GM12874 (cell line): ENCODE measurements around the gene ATP6V0C.

ENCODE experiments used
- TF ChIP-seq, protein P1 (sequence below): IDR thresholded peaks from 2 replicates; pipeline ENCODE4 v1.5.1; 2011; ENCODE audit warnings: low read depth, mild to moderate bottlenecking, control low read depth, low read length, moderate library complexity; ENCODE audit not compliant: insufficient read depth

ATP6V0C gene

DNA sequence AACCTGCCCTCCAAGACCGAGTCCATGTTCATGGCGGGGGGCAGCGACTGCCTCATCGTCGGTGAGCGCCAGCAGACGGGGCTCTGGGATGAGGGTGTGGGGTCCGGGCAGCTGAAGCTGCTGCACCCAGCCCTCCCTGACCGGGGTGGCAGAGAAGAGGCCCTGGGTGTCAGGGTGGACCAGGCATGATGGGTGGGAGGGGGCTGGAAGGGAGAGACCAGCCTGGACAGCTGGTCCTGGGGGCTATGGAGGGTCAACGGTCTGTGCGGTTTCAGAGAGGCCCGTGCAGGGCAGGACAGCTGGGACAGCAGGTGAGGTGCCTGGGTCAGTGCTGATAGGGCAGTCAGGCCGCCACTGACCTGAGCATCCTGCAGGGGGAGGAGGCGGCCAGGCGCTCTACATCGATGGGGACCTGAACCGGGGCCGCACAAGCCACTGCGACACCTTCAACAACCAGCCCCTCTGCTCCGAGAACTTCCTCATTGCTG, 13.3 kb upstream of the ATP6V0C start:
- TF ChIP-seq, protein P1, sequence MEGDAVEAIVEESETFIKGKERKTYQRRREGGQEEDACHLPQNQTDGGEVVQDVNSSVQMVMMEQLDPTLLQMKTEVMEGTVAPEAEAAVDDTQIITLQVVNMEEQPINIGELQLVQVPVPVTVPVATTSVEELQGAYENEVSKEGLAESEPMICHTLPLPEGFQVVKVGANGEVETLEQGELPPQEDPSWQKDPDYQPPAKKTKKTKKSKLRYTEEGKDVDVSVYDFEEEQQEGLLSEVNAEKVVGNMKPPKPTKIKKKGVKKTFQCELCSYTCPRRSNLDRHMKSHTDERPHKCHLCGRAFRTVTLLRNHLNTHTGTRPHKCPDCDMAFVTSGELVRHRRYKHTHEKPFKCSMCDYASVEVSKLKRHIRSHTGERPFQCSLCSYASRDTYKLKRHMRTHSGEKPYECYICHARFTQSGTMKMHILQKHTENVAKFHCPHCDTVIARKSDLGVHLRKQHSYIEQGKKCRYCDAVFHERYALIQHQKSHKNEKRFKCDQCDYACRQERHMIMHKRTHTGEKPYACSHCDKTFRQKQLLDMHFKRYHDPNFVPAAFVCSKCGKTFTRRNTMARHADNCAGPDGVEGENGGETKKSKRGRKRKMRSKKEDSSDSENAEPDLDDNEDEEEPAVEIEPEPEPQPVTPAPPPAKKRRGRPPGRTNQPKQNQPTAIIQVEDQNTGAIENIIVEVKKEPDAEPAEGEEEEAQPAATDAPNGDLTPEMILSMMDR = peak; percentile 22; the same call in 1 of the 2 replicates

- TF ChIP-seq, protein P1 = peak; percentile 99
These were observed 12.6 kb upstream of the ATP6V0C start for GRCh38 chr16:2500918-2501750.

DNA sequence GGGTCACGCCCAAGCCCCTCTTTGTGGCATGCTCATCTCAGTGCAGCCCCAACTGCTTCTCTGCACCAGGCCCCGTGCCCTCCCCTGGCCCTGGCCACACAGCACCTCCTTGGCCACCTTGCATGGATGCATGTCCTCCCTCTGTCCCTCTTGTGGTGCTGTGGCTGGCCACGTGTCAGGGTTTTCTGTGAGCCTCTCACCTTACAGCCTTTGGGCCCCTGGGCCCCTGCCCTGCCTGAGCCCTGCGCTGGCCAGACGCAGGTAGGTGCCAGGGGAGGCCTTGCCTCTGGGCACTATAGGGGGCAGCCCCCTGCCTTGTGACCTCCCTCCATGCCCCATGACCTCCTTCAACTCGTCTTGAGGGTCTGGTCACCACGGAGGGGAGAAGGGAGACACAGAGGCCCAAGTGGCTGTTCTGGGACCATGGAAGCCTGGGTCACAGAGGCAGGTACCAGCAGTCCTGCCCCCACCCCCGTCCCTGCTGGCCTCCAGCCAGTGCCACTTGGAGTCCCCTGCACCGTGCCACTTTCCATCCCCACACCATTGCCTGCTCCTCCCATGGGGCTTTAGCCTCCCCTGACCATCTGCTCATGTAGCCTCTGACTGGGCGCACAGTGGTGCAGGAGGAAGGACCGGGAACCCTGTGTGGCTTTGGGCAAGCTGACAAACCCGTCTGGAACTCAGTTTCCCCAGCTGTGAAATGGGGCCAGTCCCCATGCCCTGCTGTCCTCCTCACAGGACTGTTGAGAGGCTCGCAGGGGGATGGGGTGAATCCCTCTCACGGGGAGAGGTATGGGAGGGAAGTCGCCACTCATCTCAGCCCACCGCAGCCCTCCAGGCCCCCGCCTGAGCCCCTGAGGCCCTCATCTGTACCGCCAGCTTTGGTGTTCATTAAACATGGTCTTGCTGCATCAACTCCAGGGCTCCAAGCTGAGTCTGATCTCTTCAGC, 11.5 kb upstream of the ATP6V0C start:
- TF ChIP-seq, protein P1 = no peak

- TF ChIP-seq, protein P1 = no peak
These were observed 8.1 kb upstream of the ATP6V0C start for GRCh38 chr16:2505695-2506094.

- TF ChIP-seq, protein P1 = peak; percentile 44; the same call in 1 of the 2 replicates
These were observed 6.6 kb upstream of the ATP6V0C start for GRCh38 chr16:2507052-2507659.

- TF ChIP-seq, protein P1 = no peak
These were observed 6.1 kb upstream of the ATP6V0C start for GRCh38 chr16:2507665-2508064.
